HG02759 (cell line): ENCODE data around the gene UTRN.

Experiments used
- ATAC-seq: cut with Tn5 transposase; IDR thresholded peaks from one replicate; pipeline ENCODE4 v1.9.1; 2021; ENCODE audit warnings: mild to moderate bottlenecking, moderate library complexity; ENCODE audit not compliant: unreplicated experiment

The UTRN gene

DNA sequence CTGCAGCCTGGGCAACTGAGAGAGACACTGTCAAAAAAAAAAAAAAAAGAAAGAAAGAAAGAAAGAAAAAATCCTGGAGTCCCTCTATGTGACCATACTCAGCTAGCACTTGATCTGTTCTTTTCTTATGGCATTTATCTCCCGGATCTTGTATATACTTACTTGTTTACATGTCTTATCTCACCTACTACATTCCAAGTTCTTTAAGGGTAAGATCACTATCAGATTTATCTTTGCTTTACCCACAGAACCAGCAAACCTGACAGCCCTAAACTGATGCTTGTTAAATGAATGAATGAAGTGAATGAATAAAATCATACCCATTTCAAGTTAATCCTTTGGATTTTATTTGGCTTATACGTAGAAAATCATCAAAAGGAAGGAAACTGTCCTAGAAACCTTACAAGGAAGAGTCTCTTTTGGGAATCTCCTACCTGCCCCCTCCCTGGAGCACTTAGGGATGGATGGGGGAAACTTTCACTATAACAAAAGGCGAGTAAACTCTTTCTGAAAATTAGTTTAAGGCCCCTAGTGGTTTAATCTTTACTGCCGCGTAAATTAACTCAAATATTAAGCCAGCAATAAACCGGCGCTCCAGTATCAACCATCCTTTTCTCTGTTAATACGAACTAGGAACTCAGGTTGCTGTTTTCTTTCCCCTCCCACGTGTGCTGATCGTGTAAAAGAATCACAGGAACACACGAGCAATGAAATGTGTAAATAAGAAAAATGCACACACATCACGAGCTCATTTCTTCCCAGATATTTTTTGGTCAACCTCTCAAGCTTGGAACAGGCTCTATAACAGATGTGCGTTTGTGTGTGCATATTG, 1.3 kb upstream of the UTRN start:
- no peak for ATAC-seq

DNA sequence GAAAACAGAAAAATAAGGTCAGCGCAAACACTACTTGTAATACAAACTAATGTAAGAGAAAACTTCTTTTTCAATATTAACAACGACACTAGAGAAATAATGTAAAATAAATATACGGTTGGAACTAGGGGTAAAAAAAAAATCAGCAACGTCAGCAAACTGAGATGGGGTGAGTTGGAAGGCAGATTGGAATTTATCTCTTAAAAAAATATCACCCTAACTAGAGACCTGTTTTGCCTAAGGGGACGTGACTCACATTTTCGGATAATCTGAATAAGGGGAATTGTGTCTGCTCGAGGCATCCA, 705 bp upstream of the UTRN start:
- no peak for ATAC-seq

GRCh38 chr6:144285548-144285797, 338 bp downstream of the UTRN start:
- peak; percentile 24 for ATAC-seq

- ATAC-seq: peak; percentile 39
Measured at GRCh38 chr6:144285798-144286502, 815 bp downstream of the UTRN start.

DNA sequence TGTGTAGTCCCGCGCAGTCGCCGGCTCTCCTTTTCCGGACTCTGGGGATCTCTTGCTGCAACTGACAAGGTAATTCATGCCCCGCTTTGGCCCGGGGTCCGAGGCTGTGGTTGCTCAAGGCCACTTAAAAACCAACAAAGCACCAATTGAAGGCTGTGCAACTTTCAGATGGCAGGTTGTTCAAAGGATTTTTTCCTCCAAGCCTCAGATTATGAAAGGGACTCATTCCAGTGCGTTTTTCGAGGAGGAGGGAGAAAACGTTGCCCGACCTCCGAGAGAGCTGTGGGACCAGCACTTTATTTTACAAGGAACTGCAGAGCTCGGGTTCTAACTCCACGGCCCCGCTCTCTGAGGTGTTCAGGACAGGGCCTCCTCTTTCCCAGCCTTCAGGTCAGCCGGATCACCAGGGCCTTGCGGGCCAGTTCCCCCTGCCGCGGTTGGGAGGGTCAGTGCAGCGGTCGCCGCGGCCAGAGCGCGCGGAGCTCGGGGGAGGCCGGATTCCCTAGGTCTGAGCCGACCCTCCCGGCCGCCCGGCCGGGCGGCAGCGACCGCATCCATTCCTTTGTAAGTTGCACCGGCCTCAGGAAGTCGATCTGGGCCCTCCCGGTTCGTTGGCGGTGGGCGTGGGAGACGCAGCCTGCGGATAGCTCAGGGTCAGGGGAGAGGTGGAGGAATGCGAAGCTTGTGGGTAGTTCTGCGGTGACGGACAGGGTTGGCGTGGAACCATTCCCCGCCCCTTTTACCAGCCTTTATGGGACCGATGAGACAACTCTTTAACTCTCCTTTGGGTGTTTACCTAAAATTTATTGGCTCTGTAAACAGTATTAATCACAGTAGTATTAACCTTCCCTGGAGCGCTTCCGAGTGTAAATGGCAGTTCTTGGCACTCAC, 1.6 kb downstream of the UTRN start:
- no peak for ATAC-seq

DNA sequence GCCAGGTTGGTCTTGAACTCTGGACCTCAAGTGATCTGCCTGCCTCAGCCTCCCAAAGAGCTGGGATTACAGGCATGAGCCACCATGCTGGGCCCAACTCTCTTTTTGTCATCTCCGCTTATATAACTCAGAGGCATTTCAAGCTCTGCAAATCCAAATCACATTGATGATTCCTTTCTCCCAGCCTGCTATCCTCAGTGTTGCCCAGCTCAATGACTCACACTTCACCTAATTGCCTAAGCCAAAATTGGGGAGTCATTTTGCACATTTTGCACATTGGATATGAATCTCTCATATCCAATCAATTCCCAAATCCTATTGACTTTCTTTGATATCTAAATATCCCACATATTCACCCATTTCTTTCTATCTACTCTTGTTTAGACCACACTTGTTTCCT, 3.9 kb downstream of the UTRN start:
- no peak for ATAC-seq

DNA sequence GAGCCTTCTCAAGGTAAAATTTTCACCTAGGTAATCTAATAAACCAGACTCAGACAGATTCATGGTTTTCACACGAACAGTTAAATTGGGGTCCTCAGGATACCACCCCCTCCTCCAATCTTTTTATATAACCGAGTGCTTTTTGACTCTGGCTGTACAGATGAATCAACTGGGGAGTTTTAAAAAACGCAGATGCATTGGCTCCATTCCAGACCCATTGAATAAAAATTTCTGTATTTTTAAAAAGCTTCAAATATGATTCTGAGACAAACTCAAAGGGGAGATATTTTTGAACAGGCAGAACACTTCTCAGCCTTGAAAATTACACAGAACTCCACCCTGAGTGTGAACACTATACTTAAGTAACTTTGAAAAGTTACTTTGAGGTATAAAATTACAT, 7.2 kb downstream of the UTRN start:
- no peak for ATAC-seq

DNA sequence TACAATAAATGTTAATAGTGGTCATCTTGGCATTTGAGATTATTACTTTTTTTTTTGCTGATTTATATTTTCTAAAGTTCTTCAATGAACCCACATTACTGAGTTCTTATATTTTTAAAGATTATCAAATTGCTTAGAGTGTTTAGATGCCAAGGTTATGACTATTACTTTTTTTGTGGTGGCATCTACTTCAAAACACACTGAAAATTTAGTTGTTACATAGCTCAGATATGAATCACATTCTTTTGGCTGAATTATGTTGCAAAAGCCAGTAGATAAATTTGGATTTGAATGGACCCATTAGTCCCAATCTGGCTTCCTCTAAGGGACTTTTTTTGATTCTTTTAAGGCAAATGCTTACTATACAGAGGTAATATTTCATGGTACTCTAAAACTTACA, 8.9 kb downstream of the UTRN start:
- no peak for ATAC-seq

DNA sequence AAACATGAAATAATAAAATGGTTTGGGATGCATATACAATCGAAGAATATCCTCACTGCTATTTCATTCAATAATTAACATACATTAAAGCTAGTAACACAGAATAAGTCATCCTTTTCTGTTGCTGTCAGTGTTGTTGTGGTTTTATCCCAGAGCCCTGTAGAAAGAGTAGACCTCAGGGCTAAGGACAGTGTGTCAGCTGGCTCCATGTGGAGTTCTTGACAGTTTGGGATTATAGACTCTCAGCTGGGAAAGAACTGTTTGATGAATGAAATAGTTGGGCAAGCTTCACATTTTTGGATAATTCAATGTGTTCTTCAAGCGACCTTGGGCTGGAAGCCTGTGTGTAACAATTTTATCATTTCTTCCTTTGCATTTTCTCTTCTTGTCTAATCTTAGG, 10.1 kb downstream of the UTRN start:
- no peak for ATAC-seq

- ATAC-seq: no peak
Measured at GRCh38 chr6:144295981-144296767, 11.0 kb downstream of the UTRN start.

DNA sequence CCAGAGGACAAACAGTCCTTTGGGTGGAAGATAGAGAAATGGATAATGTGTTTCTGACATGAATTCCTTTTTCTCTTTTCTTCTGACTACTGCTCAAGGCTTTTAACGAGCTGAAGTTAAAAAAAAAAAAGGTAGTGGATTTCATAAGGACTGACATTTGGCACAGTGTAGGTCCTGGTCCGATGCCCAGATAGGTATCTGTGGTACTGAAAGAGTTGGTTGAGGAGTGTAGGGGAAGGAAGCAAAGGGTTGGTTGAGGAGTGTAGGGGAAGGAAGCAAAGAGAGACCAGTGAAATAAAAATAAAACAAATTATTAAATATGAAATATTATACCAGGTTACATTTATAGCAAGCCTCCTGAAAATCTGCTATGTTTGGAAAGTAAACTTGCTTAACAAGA, 11.8 kb downstream of the UTRN start:
- ATAC-seq: no peak

GRCh38 chr6:144297511-144298100, 12.5 kb downstream of the UTRN start:
- no peak for ATAC-seq

DNA sequence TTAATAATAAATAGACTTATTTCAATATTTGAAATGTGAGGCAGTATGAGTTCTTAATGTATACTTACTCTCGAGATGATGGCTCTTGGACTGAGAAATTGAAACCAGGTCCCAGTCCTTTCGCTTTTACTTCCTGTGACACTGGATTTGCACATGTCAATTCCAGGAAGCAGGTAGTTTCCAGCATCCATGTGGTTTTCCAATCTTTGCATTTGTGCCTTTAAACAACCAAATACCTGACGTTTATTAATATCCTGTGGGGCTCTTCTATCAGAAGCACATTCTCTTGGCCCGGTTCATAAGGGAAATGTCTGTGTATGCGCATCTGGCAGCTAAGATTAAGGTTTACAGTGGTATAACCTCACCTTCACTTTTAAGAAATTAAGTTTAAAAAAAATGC, 13.1 kb downstream of the UTRN start:
- ATAC-seq: no peak

GRCh38 chr6:144298916-144299315, 13.8 kb downstream of the UTRN start:
- no peak for ATAC-seq

DNA sequence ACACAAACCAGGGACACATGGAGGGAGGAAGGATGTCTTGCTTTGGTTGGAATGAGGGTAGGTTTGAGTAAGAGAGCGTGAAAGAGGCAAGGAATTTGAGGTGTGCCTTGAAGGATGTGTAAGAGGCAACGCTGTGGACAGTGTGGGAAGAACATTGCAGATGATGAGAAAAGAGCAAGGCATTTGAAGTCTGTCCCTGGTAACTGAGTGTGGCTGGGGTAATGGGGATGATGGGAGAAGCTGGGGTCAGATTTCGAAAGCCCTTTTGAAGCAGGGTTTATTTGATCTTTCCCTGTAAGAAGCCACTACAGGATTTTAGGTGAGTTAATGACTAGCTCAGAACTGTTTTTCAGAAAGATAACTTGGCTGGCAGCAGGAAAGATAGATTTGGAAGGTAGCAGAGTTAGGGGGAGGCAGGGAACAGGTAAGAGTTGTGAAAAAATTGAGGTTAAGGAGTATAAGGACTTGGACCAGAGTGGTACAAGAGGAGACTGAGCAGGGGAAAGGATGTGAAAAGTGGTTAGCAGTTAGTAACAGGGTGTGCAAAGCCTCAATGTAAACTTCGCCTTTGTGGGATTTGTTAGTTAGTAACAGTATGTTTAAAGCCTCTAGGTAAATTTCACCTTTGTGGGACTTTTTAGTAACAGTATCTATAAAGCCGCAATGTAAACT, 17.7 kb downstream of the UTRN start:
- ATAC-seq: no peak

- ATAC-seq: no peak
Measured at GRCh38 chr6:144304223-144304848, 19.2 kb downstream of the UTRN start.

DNA sequence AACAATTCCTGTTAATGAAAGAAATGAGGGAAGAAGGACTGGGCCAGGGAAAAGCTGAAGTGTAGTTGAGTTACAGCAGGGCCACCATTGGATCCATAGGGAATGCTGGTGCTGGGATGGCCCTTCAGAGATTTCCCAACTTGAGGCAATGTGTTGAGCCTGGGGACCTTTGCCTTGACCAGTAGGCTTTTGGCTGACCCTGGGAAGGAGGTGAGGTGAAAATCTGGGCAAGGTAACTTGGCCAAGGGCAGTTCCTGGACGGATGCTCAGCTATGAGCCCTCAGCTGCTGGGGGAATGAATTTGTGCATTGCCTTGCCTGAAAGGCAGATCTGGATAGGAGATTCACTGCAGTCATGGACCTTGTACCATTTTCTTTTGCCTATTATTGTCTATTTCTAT, 20.4 kb downstream of the UTRN start:
- peak; percentile 23 for ATAC-seq

DNA sequence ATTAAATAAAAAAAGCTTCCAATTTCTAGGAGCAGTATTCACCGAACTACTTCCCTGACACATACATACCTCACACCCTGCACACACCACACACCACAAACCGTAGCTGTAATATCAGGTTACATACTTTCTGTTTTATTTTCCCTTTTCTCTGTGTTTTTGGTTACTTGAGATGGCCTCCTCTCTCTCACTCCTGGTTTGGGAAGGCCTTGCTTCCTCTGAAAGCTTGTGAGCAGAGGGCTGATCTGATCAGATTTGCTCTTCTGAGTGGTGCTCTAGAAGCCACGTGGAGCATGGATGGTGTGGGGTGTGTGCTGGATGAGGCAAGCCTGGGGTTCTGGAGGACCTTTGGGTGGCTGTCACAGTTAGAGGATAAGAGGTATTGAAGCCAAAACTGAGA, 20.9 kb downstream of the UTRN start:
- peak; percentile 86 for ATAC-seq

GRCh38 chr6:144307880-144308279, 22.7 kb downstream of the UTRN start:
- ATAC-seq: no peak

DNA sequence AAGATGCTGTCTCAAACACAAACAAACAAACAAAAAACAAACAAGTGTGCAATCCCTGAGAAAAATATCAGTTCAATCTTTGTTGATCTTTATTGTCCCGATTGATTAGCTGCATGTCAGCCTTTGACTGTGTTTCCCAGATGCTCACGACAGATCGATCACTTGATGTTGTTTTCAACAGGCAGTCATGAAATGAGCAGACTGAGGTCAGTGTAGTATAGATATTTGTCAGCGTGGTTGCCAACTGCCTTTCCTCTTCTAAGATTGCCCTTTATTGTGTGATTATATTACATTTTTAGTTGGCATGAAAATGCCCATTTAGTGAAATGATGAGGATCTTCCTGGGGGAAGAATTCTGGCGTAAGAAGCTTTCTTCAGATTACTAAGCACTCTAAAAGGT, 25.6 kb downstream of the UTRN start:
- no peak for ATAC-seq
